HepG2 (cell line): ENCODE measurements around the gene ZNF169.

Experiments used
- CTCF ChIP-seq: sonication (generic); formaldehyde crosslinking; IDR thresholded peaks from 2 replicates; pipeline ENCODE4 v1.5.0; 2020; ENCODE audit warnings: mild to moderate bottlenecking, missing genetic modification reagents, moderate library complexity
- FOXM1 ChIP-seq: sonication (generic); formaldehyde crosslinking; IDR thresholded peaks from 2 replicates; pipeline ENCODE4 v1.5.0; 2020; ENCODE audit warnings: missing genetic modification reagents
- HOXA3 ChIP-seq: sonication (generic); formaldehyde crosslinking; IDR thresholded peaks from 2 replicates; pipeline ENCODE4 v1.5.0; 2020; ENCODE audit warnings: missing genetic modification reagents
- JUN ChIP-seq: sonication (generic); formaldehyde crosslinking; IDR thresholded peaks from 2 replicates; pipeline ENCODE4 v1.4.0; 2020; ENCODE audit warnings: mild to moderate bottlenecking, missing genetic modification reagents
- TBP ChIP-seq: sonication (generic); formaldehyde crosslinking; IDR thresholded peaks from 2 replicates; pipeline ENCODE4 v1.5.0; 2020; ENCODE audit warnings: missing genetic modification reagents

GRCh38 chr9:94281101-94281500, 22.0 kb downstream of the ZNF169 start:
- no peak for TF ChIP-seq JUN (CRISPR knock-in tag)
- no peak for TF ChIP-seq HOXA3 (CRISPR knock-in tag)
- no peak for TF ChIP-seq FOXM1 (CRISPR knock-in tag)
- no peak for TF ChIP-seq TBP (CRISPR knock-in tag)
- TF ChIP-seq CTCF (CRISPR knock-in tag), result no peak
